Measurements from ENCODE around the gene KRTAP17-1. TPM values are rescaled to one million over a fixed set of nuclear protein-coding genes. Genes with fewer than 3 reads are reported as not detected.

Gene KRTAP17-1
- total RNA-seq, 1 experiment from 2014 or later, result not detected

GRCh38 chr17:41328207-41328606 lies 12.7 kb upstream of the KRTAP17-1 start:
- ChIA-PET POLR2A (no interaction called here), CTCF (interaction anchor here (0.5 to 1.6 kb wide), 2 partner anchors 221 to 512 kb away, joined by 5 to 6 read pairs; no protein-coding TSS in a partner anchor)
- no peaks in the 10 kb centered on the region for H3K9me3 ChIP-seq (ENCODE audit: control insufficient read depth, insufficient read depth, low read depth, low read length)
- intact Hi-C loops (cut with micrococcal nuclease; ENCODE audit: unreplicated experiment), result loop anchor here (10.0 kb wide), 1 partner anchor 337 kb away; no protein-coding TSS in a partner anchor
- ATAC-seq, result no peak
- TF ChIP-seq SIN3A (IDR thresholded peaks at IDR 0.05; ENCODE audit: borderline replicate concordance, insufficient read depth, low read depth, low read length) (no peak), POLR2AphosphoS5 (IDR thresholded peaks at IDR 0.05; ENCODE audit: low read depth, low read length) (no peak), TCF7L2 (IDR thresholded peaks at IDR 0.05; ENCODE audit: low read depth, low read length) (no peak), CTCF (IDR thresholded peaks at IDR 0.05) (no peak), REST (IDR thresholded peaks at IDR 0.05; ENCODE audit: insufficient read depth in 1 of 2, low read depth in 2 of 2, low read length in 1 of 2) (no peak)
- in situ Hi-C loops (cut with HindIII; ENCODE audit: low pct_unique_long_range_greater_than_20kb, low sequenced_read_pairs), result no loop called here
- BruUV-seq (replicated peaks), result no TSS peak
- no peaks in the 10 kb centered on the region for H3K4me1 ChIP-seq (ENCODE audit: control insufficient read depth, insufficient read depth, low read length)
- no peaks in the 10 kb centered on the region for H3K36me3 ChIP-seq (ENCODE audit: control insufficient read depth, insufficient read depth, low read length)
- no peak for DNase-seq (ENCODE audit: low read depth, low spot score)
- H3K4me3 ChIP-seq (ENCODE audit: low read depth in 2 of 2, low read length in 2 of 2), result no peak overlapping the region
- no peak overlapping the region for H3K27ac ChIP-seq (ENCODE audit: low read length)
- H3K27me3 ChIP-seq (ENCODE audit: control insufficient read depth, insufficient read depth, low read length), result no peaks in the 10 kb centered on the region

DNA sequence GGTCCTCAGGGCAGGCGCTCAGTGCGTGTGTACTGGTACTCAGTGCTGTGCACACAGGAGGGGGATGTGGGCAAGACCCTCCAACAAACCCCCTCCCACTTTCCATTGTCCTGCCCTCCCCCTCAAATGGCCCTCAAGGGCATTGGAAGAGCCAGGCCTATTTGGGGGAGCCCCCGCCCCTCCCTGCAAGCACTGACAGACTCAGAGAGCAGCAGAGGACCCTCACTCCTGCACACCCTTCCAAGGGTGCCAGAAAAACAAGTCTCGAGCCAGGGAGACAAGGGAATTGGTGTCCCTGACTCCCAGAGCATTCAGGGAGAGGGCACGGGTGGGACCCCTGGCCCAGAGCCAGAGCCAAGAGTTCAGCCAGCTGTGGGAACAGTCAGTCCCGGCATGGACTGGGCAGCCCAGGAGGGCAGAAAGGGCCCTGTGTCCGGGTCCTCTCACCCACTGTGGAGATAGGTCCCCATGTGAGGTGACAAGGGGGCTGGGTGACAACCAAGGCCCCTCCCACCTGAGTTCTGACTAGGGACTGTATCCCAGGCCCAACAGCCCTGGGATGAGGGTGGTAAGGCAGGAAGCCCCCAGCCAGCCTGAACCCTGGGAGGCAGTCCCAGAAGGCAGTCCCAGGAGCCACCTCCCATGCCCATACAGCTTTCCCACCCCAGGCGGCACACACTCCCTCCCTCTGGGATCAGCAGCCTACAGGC lies 12.1 kb upstream of the KRTAP17-1 start:
- DNase-seq (ENCODE audit: low read depth, low spot score) (no peak), ATAC-seq (no peak)
- no peak overlapping the region for H3K27ac ChIP-seq (ENCODE audit: low read length)
- CTCF ChIA-PET, result no interaction called here
- in situ Hi-C loops (cut with HindIII; ENCODE audit: low pct_unique_long_range_greater_than_20kb, low sequenced_read_pairs) (no loop called here), intact Hi-C loops (cut with micrococcal nuclease; ENCODE audit: unreplicated experiment) (loop anchor here (10.0 kb wide), 1 partner anchor 337 kb away; no protein-coding TSS in a partner anchor)
- no peaks in the 10 kb centered on the region for H3K27me3 ChIP-seq (ENCODE audit: control insufficient read depth, insufficient read depth, low read length)
- POLR2A ChIA-PET, result no interaction called here
- H3K4me3 ChIP-seq (ENCODE audit: low read depth in 2 of 2, low read length in 2 of 2), result no peak overlapping the region
- no peaks in the 10 kb centered on the region for H3K4me1 ChIP-seq (ENCODE audit: control insufficient read depth, insufficient read depth, low read length)
- no peaks in the 10 kb centered on the region for H3K9me3 ChIP-seq (ENCODE audit: control insufficient read depth, insufficient read depth, low read depth, low read length)
- TF ChIP-seq TCF7L2 (IDR thresholded peaks at IDR 0.05; ENCODE audit: low read depth, low read length), result no peak
- TF ChIP-seq CTCF (IDR thresholded peaks at IDR 0.05), result no peak
- no peak for TF ChIP-seq POLR2AphosphoS5 (IDR thresholded peaks at IDR 0.05; ENCODE audit: low read depth, low read length)
- no peak for TF ChIP-seq REST (IDR thresholded peaks at IDR 0.05; ENCODE audit: insufficient read depth in 1 of 2, low read depth in 2 of 2, low read length in 1 of 2)
- TF ChIP-seq SIN3A (IDR thresholded peaks at IDR 0.05; ENCODE audit: borderline replicate concordance, insufficient read depth, low read depth, low read length), result no peak
- no TSS peak for BruUV-seq (replicated peaks)
- no peaks in the 10 kb centered on the region for H3K36me3 ChIP-seq (ENCODE audit: control insufficient read depth, insufficient read depth, low read length)

All from Panc1 (cell line).